ENCODE results near the gene SUSD5. TPM values are rescaled to one million over a fixed set of nuclear protein-coding genes. Genes with fewer than 3 reads are reported as not detected.

The SUSD5 gene
- total and polyA plus RNA-seq, 2 donors from 2014 or later = 1.2 to 13.8 TPM

DNA sequence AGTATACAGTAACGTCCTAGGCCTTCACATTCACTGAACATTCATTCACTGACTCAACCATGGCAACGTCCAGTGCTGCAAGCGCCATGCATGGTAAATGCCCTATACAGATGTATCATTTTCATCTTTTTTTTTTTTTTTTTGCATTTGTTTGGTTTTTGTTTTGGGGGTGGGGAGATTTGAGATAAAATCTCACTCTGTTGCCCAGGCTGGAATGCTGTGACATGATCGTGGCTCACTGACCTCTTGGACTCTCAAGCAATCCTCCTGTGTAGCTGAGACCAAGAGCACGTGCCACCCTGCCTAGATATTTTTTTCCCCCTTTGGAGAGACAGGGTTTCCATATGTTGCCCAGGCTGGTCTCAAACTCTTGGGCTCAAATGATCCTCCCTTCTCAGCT lies 37.4 kb downstream of the SUSD5 start:
- peaks cover 0 to 4% (median 0%) of the 10 kb centered on the region in 3 donors for H3K9me3 ChIP-seq (ENCODE audit: control insufficient read depth in 2 of 3, insufficient read depth in 1 of 3, low read length in 3 of 3)
- intact Hi-C loops (cut with DNase I) = no loop called here
- H3K4me3 ChIP-seq (ENCODE audit: low read length in 3 of 3) = no peak overlapping the region
- H3K27ac ChIP-seq (ENCODE audit: low read depth in 2 of 2, low read length in 2 of 2) = no peak overlapping the region
- TF ChIP-seq, protein P1, sequence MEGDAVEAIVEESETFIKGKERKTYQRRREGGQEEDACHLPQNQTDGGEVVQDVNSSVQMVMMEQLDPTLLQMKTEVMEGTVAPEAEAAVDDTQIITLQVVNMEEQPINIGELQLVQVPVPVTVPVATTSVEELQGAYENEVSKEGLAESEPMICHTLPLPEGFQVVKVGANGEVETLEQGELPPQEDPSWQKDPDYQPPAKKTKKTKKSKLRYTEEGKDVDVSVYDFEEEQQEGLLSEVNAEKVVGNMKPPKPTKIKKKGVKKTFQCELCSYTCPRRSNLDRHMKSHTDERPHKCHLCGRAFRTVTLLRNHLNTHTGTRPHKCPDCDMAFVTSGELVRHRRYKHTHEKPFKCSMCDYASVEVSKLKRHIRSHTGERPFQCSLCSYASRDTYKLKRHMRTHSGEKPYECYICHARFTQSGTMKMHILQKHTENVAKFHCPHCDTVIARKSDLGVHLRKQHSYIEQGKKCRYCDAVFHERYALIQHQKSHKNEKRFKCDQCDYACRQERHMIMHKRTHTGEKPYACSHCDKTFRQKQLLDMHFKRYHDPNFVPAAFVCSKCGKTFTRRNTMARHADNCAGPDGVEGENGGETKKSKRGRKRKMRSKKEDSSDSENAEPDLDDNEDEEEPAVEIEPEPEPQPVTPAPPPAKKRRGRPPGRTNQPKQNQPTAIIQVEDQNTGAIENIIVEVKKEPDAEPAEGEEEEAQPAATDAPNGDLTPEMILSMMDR (IDR thresholded peaks at IDR 0.05; ENCODE audit: borderline replicate concordance, extremely low read depth, insufficient read depth) = no peak
- H3K27me3 ChIP-seq (ENCODE audit: control insufficient read depth, insufficient read depth, low read length) = no peaks in the 10 kb centered on the region
- no peak overlapping the region for H3K9ac ChIP-seq (ENCODE audit: low read length in 3 of 3)
- no peaks in the 10 kb centered on the region for H3K4me1 ChIP-seq (ENCODE audit: control insufficient read depth in 2 of 3, insufficient read depth in 2 of 3, low read depth in 1 of 3, low read length in 3 of 3)
- no peak for FAIRE-seq
- H3K36me3 ChIP-seq (ENCODE audit: control insufficient read depth in 2 of 3, insufficient read depth in 3 of 3, low read length in 3 of 3) = no peaks in the 10 kb centered on the region
- DNase-seq = no peak

DNA sequence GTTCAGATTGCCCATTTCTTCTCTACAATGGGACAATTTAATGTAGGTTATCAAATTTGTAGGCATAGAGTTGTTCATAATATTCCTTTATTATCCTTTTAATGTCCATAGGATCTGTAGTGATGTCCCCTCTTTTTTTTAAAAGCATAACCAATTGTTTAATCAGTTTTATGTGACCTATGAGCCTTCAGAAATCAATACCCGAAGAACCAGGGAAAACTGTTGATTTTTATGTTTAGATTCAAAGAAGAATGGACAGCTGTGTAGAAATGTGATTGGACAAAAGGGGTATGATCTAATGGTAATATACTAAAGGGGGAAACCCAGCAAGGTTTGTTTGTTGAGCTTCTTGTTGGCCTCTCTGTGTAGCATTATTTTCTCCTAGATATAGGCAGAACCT lies 39.5 kb downstream of the SUSD5 start:
- Histone ChIP-seq H3K27me3 (ENCODE audit: control insufficient read depth, insufficient read depth, low read length) (no peaks in the 10 kb centered on the region), H3K9me3 (ENCODE audit: control insufficient read depth in 2 of 3, insufficient read depth in 1 of 3, low read length in 3 of 3) (peaks cover 0 to 4% (median 0%) of the 10 kb centered on the region in 3 donors), H3K36me3 (ENCODE audit: control insufficient read depth in 2 of 3, insufficient read depth in 3 of 3, low read length in 3 of 3) (no peaks in the 10 kb centered on the region), H3K9ac (ENCODE audit: low read length in 3 of 3) (no peak overlapping the region), H3K27ac (ENCODE audit: low read depth in 2 of 2, low read length in 2 of 2) (no peak overlapping the region), H3K4me1 (ENCODE audit: control insufficient read depth in 2 of 3, insufficient read depth in 2 of 3, low read depth in 1 of 3, low read length in 3 of 3) (no peaks in the 10 kb centered on the region), H3K4me3 (ENCODE audit: low read length in 3 of 3) (no peak overlapping the region)
- no peak for DNase-seq
- TF ChIP-seq, protein P1 (IDR thresholded peaks at IDR 0.05; ENCODE audit: borderline replicate concordance, extremely low read depth, insufficient read depth) = no peak
- intact Hi-C loops (cut with DNase I) = no loop called here
- FAIRE-seq = no peak

DNA sequence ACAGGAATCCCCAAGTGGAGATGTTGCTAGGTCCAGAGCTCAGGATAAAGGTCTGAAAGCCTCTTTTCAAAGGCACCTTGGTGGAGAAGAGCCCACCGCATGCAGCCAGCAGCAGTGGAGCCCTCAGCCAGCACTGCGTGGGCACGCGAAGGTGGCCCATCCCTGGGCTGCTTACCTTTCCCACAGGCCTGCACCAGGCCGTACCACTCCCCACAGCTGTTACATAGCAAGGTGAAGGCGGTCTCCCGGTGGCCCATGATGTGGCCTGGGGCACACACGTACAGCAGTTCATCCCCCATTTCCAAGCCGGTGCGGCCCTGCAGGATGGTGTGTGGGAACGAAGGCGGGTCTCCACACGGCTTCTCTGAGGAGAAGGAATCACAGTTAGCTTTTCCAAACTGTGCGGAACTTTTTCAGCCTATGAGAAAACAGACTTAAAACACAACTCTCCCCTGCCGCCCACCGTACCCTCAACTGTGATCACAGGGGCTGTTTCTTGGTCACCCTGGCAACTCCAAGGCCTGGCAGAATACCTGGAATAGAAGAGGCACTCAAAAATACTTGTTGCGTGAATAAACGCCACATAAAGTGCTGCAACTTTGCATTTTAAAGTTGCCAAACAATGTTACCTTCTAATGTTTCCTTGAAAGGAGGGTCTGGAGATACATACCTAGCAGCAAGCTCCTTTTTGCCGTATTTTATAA lies 43.7 kb downstream of the SUSD5 start:
- FAIRE-seq = no peak
- no peak overlapping the region for H3K9ac ChIP-seq (ENCODE audit: low read length in 3 of 3)
- H3K9me3 ChIP-seq (ENCODE audit: control insufficient read depth in 2 of 3, insufficient read depth in 1 of 3, low read length in 3 of 3) = peaks cover 0 to 4% (median 0%) of the 10 kb centered on the region in 3 donors
- H3K27me3 ChIP-seq (ENCODE audit: control insufficient read depth, insufficient read depth, low read length) = no peaks in the 10 kb centered on the region
- TF ChIP-seq, protein P1 (IDR thresholded peaks at IDR 0.05; ENCODE audit: borderline replicate concordance, extremely low read depth, insufficient read depth) = no peak
- no peaks in the 10 kb centered on the region for H3K4me1 ChIP-seq (ENCODE audit: control insufficient read depth in 2 of 3, insufficient read depth in 2 of 3, low read depth in 1 of 3, low read length in 3 of 3)
- DNase-seq = no peak
- no peak overlapping the region for H3K27ac ChIP-seq (ENCODE audit: low read depth in 2 of 2, low read length in 2 of 2)
- H3K4me3 ChIP-seq (ENCODE audit: low read length in 3 of 3) = no peak overlapping the region
- intact Hi-C loops (cut with DNase I) = no loop called here
- H3K36me3 ChIP-seq (ENCODE audit: control insufficient read depth in 2 of 3, insufficient read depth in 3 of 3, low read length in 3 of 3) = no peaks in the 10 kb centered on the region
